ENCODE data around the gene DOK3.
"Not testable (repeated sequence)": the region's sequence is repeated elsewhere in the genome, so short reads cannot be mapped to it uniquely, and the experiment has no call there.

DOK3 gene

GRCh38 chr5:177535125-177535524, 25.5 kb upstream of the DOK3 start:
- DNase-seq (ENCODE audit: low read depth, low spot score), result no peak

GRCh38 chr5:177534433-177534832, 24.8 kb upstream of the DOK3 start:
- not testable (repeated sequence) for DNase-seq (ENCODE audit: low read depth, low spot score)

- no peak for DNase-seq (ENCODE audit: low read depth, low spot score)
Measured at GRCh38 chr5:177531209-177531940, 21.7 kb upstream of the DOK3 start.

GRCh38 chr5:177530638-177531037, 21.0 kb upstream of the DOK3 start:
- no peak for DNase-seq (ENCODE audit: low read depth, low spot score)

- no peak for DNase-seq (ENCODE audit: low read depth, low spot score)
Measured at GRCh38 chr5:177529247-177530203, 19.9 kb upstream of the DOK3 start.

GRCh38 chr5:177528631-177529030, 19.0 kb upstream of the DOK3 start:
- DNase-seq (ENCODE audit: low read depth, low spot score), result no peak

GRCh38 chr5:177527595-177527994, 18.0 kb upstream of the DOK3 start:
- DNase-seq (ENCODE audit: low read depth, low spot score), result no peak

GRCh38 chr5:177526791-177527190, 17.2 kb upstream of the DOK3 start:
- DNase-seq (ENCODE audit: low read depth, low spot score), result no peak

GRCh38 chr5:177526191-177526590, 16.6 kb upstream of the DOK3 start:
- no peak for DNase-seq (ENCODE audit: low read depth, low spot score)

- DNase-seq (ENCODE audit: low read depth, low spot score), result no peak
Measured at GRCh38 chr5:177524941-177525655, 15.5 kb upstream of the DOK3 start.

- no peak for DNase-seq (ENCODE audit: low read depth, low spot score)
Measured at GRCh38 chr5:177524539-177524900, 14.9 kb upstream of the DOK3 start.

GRCh38 chr5:177523711-177524538, 14.3 kb upstream of the DOK3 start:
- DNase-seq (ENCODE audit: low read depth, low spot score), result no peak

- DNase-seq (ENCODE audit: low read depth, low spot score), result no peak
Measured at GRCh38 chr5:177520916-177521513, 11.4 kb upstream of the DOK3 start.

GRCh38 chr5:177520271-177520670, 10.6 kb upstream of the DOK3 start:
- no peak for DNase-seq (ENCODE audit: low read depth, low spot score)

GRCh38 chr5:177519463-177520235, 10.0 kb upstream of the DOK3 start:
- DNase-seq (ENCODE audit: low read depth, low spot score), result no peak

GRCh38 chr5:177516601-177517568, 7.3 kb upstream of the DOK3 start, which contains the start of gene DDX41:
DDX41 (minus strand) TSS chr5:177516961; CDS start chr5:177516945, 16 bp downstream.
- peak; percentile 98 for DNase-seq (ENCODE audit: low read depth, low spot score)

- DNase-seq (ENCODE audit: low read depth, low spot score), result no peak
Measured at GRCh38 chr5:177515580-177515979, 6.0 kb upstream of the DOK3 start.

GRCh38 chr5:177514541-177514940, 4.9 kb upstream of the DOK3 start:
- no peak for DNase-seq (ENCODE audit: low read depth, low spot score)

GRCh38 chr5:177513500-177513899, 3.9 kb upstream of the DOK3 start:
- DNase-seq (ENCODE audit: low read depth, low spot score), result no peak

Measured in ELF-1 (cell line).